Natural killer cell (primary cell): Measurements from ENCODE around the gene LHX3. TPM values are rescaled to one million over a fixed set of nuclear protein-coding genes. Genes with fewer than 3 reads are reported as not detected.

ENCODE experiments used
- ATAC-seq, 3 donors: fragments of 150-1000 bp in 2 of 3; fragments of 200-7000 bp in 1 of 3; cut with Tn5 transposase; 1 replicate in 1 of 3; 2 replicates in 2 of 3; pipeline ENCODE4 v1.10.0; 2021; ENCODE audit warnings: mild to moderate bottlenecking in 2 of 3, moderate library complexity in 2 of 3
- DNase-seq, 2 donors: peaks; one replicate each; pipeline versions ENCODE4 v3.0.0 to v3.0.0-alpha.2; 2013 to 2021; ENCODE audit warnings: mixed read lengths in 1 of 2
- H3K27ac ChIP-seq: one replicate; pipeline ENCODE4 v1.5.1; 2013; ENCODE audit warnings: mild to moderate bottlenecking, low read length
- H3K27me3 ChIP-seq: one replicate; pipeline ENCODE4 v1.6.1; 2013; ENCODE audit warnings: low read length; ENCODE audit not compliant: control insufficient read depth, insufficient read depth
- H3K36me3 ChIP-seq: one replicate; pipeline ENCODE4 v1.6.1; 2013; ENCODE audit warnings: low read length; ENCODE audit not compliant: control insufficient read depth, insufficient read depth
- H3K4me1 ChIP-seq: one replicate; pipeline ENCODE4 v1.6.1; 2013; ENCODE audit warnings: low read length; ENCODE audit not compliant: control insufficient read depth, insufficient read depth
- H3K4me3 ChIP-seq: one replicate; pipeline ENCODE4 v1.5.1; 2013; ENCODE audit warnings: low read length
- H3K9me3 ChIP-seq: one replicate; pipeline ENCODE4 v1.6.1; 2013; ENCODE audit warnings: low read length; ENCODE audit not compliant: control insufficient read depth, insufficient read depth
- H3K27ac Mint-ChIP-seq, 2 donors: one replicate each; pipeline ENCODE4 v1.8.0; 2022; ENCODE audit warnings: mild to moderate bottlenecking in 2 of 2, mixed read lengths in 2 of 2, moderate library complexity in 1 of 2
- H3K27me3 Mint-ChIP-seq, 2 donors: one replicate each; pipeline ENCODE4 v1.8.0; 2022; ENCODE audit warnings: low read depth in 2 of 2, mixed read lengths in 2 of 2
- H3K36me3 Mint-ChIP-seq: one replicate; pipeline ENCODE4 v1.8.0; 2022; ENCODE audit warnings: mixed read lengths
- H3K4me1 Mint-ChIP-seq, 2 donors: one replicate each; pipeline ENCODE4 v1.8.0; 2022; ENCODE audit warnings: mixed read lengths in 2 of 2
- H3K4me3 Mint-ChIP-seq: one replicate; pipeline ENCODE4 v1.8.0; 2022; ENCODE audit warnings: mild to moderate bottlenecking, moderate library complexity, mixed read lengths
- H3K9me3 Mint-ChIP-seq, 2 donors: one replicate each; pipeline ENCODE4 v1.8.0; 2022; ENCODE audit warnings: mixed read lengths in 2 of 2
- WGBS: methylation state at CpG from one replicate; pipeline ENCODE4 v1.1.7; 2013; ENCODE audit warnings: missing lambda C conversion rate; ENCODE audit not compliant: insufficient coverage; 5-methylcytosine and 5-hydroxymethylcytosine counted together
- intact Hi-C: fragments of 100-400 bp; cut with micrococcal nuclease; formaldehyde crosslinking; loops from one replicate; pipeline ENCODE4 v1.14.2; 2022
- total RNA-seq, 4 donors: library from RNA; stranded (reverse); fragments of 120-200 nt in 1 of 4; gene quantifications; one replicate each; pipeline versions ENCODE4 v1.2.3 to v1.2.4, GENCODE V29; 2013 to 2022
- TF ChIP-seq, protein P1 (sequence below): fragments of 200-600 bp; IDR thresholded peaks from one replicate; pipeline ENCODE4 v1.8.0; 2022; ENCODE audit warnings: antibody characterized with exemption

LHX3 gene
- total RNA-seq, 3 donors from 2014 or later (not counting 1 experiment from before 2014, with no cell fraction given): 0.38 TPM; not detected in 2

DNA sequence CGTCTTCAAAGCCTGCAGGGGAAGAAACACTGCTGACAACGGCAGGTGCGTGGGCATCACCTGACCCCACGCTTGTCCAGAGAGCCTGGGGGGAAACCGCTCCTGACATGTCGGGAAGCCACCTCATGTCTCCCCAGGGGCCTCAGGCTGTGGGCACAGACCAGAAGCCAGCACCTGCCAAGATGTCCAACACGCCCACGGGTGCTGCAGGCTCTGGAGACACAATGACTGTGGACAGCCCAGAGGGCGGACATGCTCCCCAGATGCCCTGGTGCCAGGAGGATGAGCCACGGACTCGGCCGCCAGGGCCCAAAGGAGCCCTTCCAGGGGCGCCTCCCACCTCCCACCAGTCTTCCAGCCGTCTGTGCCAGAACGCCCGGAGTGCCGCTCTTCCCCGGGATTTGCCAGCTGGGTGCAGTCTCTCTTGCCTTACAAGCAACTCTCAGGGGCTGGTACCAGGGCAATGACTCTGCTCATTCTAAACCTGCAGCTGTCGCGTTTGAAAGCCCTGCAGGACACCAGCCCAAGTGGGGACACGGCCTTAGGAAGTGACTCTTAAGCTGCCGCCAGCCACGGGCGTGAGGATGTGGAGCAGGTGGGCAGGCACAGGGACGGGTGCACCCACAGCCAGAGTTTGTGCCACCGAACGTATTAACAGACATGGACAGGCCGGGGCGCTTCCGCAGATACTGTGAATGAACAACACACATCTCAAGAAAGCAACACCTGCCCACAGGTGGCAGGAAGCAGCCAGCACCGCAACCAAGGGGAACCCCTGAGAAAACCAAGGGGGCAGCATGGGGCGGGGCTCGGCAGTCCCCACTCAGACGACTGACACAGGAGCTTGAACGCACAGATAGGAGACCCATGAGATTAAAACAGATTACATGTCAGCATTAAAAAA lies 6.8 kb upstream of the LHX3 start:
- WGBS: 92% methylated on average over 35 of the region's 35 CpGs
- no peaks in the 10 kb centered on the region for H3K27me3 Mint-ChIP-seq
- Histone ChIP-seq H3K4me1 (no peaks in the 10 kb centered on the region), H3K4me3 (no peak overlapping the region), H3K27me3 (no peaks in the 10 kb centered on the region), H3K9me3 (no peaks in the 10 kb centered on the region), H3K36me3 (peaks cover 45% of the 10 kb centered on the region), H3K27ac (no peak overlapping the region)
- ATAC-seq (no peak), DNase-seq (no peak)
- no peak overlapping the region for H3K4me3 Mint-ChIP-seq
- H3K9me3 Mint-ChIP-seq: no peaks in the 10 kb centered on the region
- intact Hi-C loops: no loop called here
- H3K27ac Mint-ChIP-seq: no peak overlapping the region
- H3K36me3 Mint-ChIP-seq: peaks cover 8% of the 10 kb centered on the region
- peaks cover 8% of the 10 kb centered on the region in 2 donors for H3K4me1 Mint-ChIP-seq
- TF ChIP-seq, protein P1, sequence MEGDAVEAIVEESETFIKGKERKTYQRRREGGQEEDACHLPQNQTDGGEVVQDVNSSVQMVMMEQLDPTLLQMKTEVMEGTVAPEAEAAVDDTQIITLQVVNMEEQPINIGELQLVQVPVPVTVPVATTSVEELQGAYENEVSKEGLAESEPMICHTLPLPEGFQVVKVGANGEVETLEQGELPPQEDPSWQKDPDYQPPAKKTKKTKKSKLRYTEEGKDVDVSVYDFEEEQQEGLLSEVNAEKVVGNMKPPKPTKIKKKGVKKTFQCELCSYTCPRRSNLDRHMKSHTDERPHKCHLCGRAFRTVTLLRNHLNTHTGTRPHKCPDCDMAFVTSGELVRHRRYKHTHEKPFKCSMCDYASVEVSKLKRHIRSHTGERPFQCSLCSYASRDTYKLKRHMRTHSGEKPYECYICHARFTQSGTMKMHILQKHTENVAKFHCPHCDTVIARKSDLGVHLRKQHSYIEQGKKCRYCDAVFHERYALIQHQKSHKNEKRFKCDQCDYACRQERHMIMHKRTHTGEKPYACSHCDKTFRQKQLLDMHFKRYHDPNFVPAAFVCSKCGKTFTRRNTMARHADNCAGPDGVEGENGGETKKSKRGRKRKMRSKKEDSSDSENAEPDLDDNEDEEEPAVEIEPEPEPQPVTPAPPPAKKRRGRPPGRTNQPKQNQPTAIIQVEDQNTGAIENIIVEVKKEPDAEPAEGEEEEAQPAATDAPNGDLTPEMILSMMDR: no peak

DNA sequence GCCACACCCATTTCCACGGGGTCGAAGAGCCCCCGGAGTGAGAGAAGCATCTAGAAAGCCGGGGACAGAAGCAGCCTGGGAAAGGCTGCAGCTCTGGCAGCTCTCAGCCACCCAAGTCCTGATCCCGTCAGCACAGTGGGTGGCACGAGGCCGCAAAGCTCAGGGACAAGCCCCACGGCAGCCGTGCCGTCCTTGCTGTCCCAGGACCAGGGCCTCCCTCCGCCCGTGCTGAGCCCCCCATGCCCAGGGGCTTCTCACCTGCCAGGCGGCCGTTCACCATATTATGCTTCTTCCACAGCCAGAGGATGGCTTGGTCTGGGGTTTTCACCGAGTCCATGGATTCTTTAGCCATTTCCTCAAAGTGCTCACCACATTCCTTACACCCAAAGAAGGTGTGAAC lies 6.1 kb upstream of the LHX3 start:
- H3K9me3 ChIP-seq: no peaks in the 10 kb centered on the region
- H3K27ac ChIP-seq: no peak overlapping the region
- Mint-ChIP-seq H3K9me3 (no peaks in the 10 kb centered on the region), H3K4me1 (peaks cover 10 to 12% of the 10 kb centered on the region in 2 donors), H3K4me3 (no peak overlapping the region), H3K27me3 (peaks cover 0 to 1% of the 10 kb centered on the region in 2 donors), H3K36me3 (peaks cover 8% of the 10 kb centered on the region), H3K27ac (no peak overlapping the region)
- no peak overlapping the region for H3K4me3 ChIP-seq
- no peaks in the 10 kb centered on the region for H3K4me1 ChIP-seq
- intact Hi-C loops: no loop called here
- 95% methylated on average over 15 of the region's 15 CpGs for WGBS
- peaks cover 42% of the 10 kb centered on the region for H3K36me3 ChIP-seq
- ATAC-seq: no peak
- DNase-seq: no peak
- TF ChIP-seq, protein P1: no peak
- no peaks in the 10 kb centered on the region for H3K27me3 ChIP-seq

DNA sequence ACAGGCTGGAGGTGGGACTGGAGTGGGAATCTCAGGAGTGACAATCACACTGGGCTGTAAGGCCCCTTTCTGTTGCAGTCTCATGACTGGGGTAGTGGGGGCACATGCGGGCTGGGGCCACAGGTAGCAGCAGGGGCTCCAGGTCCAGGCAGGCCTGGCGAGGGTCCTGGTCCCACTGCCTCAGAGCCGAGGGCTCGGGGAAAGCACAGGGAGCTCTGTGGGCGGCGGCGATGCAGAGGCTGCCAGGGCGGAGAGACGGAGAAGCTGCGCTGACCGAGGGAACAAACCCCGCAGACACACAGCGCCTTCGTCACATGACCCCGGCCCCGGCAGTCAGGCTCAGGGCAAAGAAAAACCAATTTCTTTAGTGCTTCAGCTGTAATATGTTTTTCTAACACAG lies 5.3 kb upstream of the LHX3 start:
- H3K36me3 ChIP-seq: peaks cover 36% of the 10 kb centered on the region
- H3K27ac ChIP-seq: no peak overlapping the region
- no peaks in the 10 kb centered on the region for H3K4me1 ChIP-seq
- peaks cover 0 to 2% of the 10 kb centered on the region in 2 donors for H3K27me3 Mint-ChIP-seq
- H3K27ac Mint-ChIP-seq: no peak overlapping the region
- H3K27me3 ChIP-seq: no peaks in the 10 kb centered on the region
- 94% methylated on average over 16 of the region's 16 CpGs for WGBS
- DNase-seq (no peak), ATAC-seq (no peak)
- H3K36me3 Mint-ChIP-seq: peaks cover 7% of the 10 kb centered on the region
- no peak overlapping the region for H3K4me3 Mint-ChIP-seq
- TF ChIP-seq, protein P1: no peak
- H3K9me3 Mint-ChIP-seq: no peaks in the 10 kb centered on the region
- peaks cover 10 to 14% of the 10 kb centered on the region in 2 donors for H3K4me1 Mint-ChIP-seq
- intact Hi-C loops: no loop called here
- no peak overlapping the region for H3K4me3 ChIP-seq
- no peaks in the 10 kb centered on the region for H3K9me3 ChIP-seq
